Measurements from ENCODE around the gene MINPP1.

GRCh38 chr10:87550741-87551140 lies 46.0 kb downstream of the MINPP1 start:
- no peak for TF ChIP-seq CTCF (IDR thresholded peaks at IDR 0.05)
- no peak for TF ChIP-seq NFIC (IDR thresholded peaks at IDR 0.05; ENCODE audit: borderline replicate concordance)
- TF ChIP-seq GABPA (IDR thresholded peaks at IDR 0.05; ENCODE audit: low read depth): no peak
- TF ChIP-seq EZH2phosphoT487 (IDR thresholded peaks at IDR 0.05; ENCODE audit: borderline replicate concordance, low read depth): no peak
- TF ChIP-seq EP300 (IDR thresholded peaks at IDR 0.05; ENCODE audit: borderline replicate concordance in 1 of 2, low read depth in 1 of 2, low read length in 1 of 2): no peak
- TF ChIP-seq CHD2 (IDR thresholded peaks at IDR 0.05; ENCODE audit: low read length, partially characterized antibody): no peak
- no peak for TF ChIP-seq REST (IDR thresholded peaks at IDR 0.05; ENCODE audit: low read depth, low read length)
- TF ChIP-seq MXI1 (IDR thresholded peaks at IDR 0.05; ENCODE audit: low read depth, low read length): no peak
- no peak for TF ChIP-seq RAD21 (IDR thresholded peaks at IDR 0.05; ENCODE audit: low read length)
- no peak for TF ChIP-seq YY1 (IDR thresholded peaks at IDR 0.05; ENCODE audit: low read depth)
- TF ChIP-seq TAF1 (IDR thresholded peaks at IDR 0.05; ENCODE audit: borderline replicate concordance, low read depth, low read length): no peak
- no peak for TF ChIP-seq SIN3A (IDR thresholded peaks at IDR 0.05; ENCODE audit: borderline replicate concordance, low read depth, low read length)

Data from SK-N-SH (cell line).